Raji (cell line): Measurements from ENCODE around the gene PLA2G4D.

Source experiments
- POLR2A ChIP-seq: IDR thresholded peaks from 2 replicates; pipeline ENCODE4 v1.6.1; 2011; ENCODE audit warnings: low read depth, low read length, control low read depth; ENCODE audit not compliant: insufficient read depth

The PLA2G4D gene

DNA sequence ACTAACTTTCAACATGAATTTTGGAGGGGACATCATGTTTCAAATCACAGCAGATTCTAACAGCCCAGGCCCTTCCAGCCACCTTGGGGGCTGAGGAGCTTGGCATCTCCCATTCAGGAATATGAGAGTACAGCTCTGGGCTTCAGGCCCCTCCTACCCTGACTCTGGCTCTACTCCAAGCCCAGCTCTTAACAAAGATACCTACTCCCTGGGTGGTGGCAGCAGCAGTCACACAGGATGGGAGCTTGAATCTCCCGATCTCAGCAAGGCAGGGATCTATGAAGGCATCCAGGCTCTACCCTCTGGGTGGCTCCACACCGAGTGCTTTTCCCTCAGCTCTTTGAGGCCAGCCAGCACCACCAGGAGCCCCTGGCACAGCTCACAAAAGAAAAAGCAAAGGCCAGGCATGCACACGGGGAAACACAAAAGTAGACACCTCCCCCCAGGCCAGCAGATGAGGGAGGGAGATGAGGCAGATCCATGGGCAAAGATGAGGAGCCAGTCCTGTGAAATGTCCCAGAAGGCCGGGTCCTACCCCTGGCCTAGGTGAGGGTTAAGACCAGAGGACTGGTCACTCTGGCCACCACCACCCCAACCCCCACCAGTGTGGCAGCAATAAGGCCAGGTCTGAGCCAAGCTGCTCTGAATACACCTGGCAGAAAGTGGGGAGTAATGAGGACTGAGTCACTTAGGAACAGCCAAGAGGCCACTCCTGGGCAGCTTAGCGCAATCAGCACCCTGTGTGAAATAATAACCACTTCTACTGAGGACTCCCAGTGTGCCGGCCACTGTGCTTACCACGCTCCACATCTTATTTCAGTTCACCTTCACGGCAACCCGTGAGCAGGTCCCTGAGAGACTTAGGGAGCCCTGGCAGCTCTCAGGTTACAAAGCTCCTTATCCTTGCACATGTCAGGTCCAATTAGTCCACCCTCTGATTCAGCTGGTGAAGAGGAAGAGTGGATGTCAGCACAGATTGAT lies 37.8 kb upstream of the PLA2G4D start:
- no peak for TF ChIP-seq POLR2A

DNA sequence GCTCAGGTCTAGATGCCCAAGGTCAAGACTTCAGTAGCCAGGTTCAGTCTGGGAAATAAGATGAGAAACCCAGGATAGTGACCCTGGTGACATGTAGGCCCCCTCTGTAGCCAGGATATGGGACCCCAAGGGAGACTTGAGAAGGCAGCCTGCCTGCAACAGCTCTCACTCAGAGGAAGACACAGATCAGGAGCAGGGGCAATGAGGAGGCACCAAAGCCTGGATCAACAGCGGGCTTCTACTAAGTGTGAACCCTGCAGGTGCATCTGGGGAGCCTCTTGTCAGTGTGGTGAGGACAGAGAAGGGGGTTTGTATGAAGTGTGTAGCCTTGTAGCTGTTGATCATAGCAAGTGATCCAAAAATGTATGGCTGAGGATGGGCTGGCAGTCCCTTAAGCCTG lies 36.6 kb upstream of the PLA2G4D start:
- TF ChIP-seq POLR2A, result no peak

DNA sequence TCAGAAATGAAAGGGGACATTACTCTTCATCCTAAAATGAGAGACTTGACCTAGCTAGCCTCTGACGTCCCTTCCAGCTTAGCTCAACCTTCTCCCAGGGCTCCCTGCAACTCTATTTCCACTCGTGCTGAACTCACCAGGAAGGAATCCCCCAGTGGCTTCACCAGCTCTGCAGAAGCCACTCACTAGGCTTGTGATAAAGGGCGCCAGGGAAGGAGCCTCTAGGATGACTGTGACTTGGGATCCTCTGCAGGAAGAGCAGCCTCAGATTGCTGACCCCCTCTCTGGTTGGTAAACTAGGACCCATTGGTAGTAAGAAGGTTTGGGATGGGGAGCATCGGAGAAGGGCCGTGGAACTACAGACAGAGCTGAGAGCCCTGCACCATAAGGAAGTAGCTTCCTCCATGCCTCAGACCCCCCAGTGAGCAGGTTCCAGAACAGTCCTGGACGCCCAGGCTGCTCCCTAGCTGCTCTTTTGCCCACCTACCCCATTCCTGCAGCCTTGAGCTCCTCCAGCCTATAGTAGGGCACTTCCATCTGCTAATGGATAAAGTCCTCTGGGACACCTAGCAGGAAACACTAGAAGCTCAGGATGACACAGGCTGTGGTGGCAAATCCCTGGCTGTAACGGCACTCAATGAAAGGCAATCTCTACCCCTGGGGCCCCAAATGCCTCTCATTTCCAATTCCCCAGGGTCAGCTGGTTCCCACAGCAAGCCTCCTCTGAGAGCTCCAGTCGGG lies 36.1 kb upstream of the PLA2G4D start:
- no peak for TF ChIP-seq POLR2A

GRCh38 chr15:42129364-42129763 lies 35.0 kb upstream of the PLA2G4D start:
- TF ChIP-seq POLR2A, result no peak

DNA sequence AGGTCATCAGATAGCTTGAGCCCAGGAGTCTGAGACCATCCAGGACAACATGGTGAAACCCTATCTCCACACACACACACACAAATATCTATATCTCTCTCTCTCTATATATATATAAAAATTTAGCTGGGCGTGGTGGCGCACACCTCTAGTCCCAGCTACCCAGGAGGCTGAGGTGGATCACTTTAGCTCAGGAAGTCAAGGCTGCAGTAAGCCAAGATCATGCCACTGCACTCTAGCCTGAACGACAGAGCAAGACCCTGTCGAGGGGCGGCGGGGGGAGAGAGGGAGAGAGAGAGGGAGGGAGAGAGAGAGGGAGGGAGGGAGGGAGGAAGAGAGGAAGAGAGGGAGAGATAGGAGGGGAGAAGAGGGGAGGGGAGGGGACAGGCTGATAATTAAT lies 34.1 kb upstream of the PLA2G4D start:
- TF ChIP-seq POLR2A, result no peak

DNA sequence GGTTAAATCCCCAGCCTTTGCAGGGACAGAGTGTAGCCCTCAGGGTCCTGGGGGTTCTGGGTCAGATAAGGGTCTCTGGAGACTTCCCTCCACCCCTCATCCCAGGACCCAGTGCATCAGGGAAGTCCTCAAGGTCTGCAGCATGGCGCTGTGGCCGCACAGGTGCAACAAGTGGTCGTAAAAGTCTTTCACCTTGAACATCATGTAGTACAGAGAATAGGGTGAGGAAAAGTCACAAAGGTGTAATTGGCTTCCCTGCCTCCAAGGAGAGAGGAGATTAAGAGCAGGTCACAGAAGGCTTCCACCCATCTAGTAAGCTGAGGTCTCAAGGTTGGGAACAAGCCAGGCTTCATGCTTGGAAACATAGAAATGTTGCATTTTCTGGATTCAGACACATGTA lies 29.2 kb upstream of the PLA2G4D start:
- no peak for TF ChIP-seq POLR2A

DNA sequence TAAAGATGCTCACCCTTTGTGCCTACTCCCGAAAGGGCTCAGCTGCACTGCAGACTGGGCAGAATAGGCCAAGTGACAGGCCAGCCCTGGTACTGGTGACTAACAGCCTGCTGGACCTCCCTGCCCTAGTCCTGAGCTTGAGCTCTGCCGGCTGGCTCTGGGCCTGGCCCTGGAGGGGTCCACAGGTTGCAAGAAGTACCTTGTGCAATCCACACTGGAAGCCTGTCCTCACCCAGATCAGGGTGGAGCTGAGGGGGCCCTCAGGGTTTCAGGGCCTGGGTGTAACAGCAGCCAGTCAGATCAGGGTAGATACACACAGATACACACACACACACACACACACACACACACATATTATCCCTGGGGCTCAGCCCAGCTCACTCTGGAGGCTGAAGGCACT lies 27.3 kb upstream of the PLA2G4D start:
- no peak for TF ChIP-seq POLR2A

GRCh38 chr15:42121021-42121420 lies 26.7 kb upstream of the PLA2G4D start:
- no peak for TF ChIP-seq POLR2A

DNA sequence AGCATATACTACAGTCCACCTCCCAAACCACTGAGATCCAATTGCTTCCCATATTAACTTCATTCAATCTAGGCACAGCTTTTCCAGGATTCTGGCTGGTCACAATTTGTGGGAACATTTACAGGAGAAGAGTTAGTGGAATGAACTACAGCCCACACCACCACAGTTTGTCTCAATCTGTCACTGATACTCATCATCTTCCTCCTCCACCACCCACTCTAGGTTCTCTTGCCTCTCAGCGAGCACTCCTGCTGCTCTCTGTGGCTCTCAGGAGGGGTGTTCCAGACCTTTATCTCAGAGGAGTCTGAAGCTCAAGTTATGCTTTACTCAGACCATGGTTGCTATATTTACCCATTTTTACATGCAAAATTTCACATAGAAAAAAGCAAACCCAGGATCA lies 25.9 kb upstream of the PLA2G4D start:
- TF ChIP-seq POLR2A, result no peak

DNA sequence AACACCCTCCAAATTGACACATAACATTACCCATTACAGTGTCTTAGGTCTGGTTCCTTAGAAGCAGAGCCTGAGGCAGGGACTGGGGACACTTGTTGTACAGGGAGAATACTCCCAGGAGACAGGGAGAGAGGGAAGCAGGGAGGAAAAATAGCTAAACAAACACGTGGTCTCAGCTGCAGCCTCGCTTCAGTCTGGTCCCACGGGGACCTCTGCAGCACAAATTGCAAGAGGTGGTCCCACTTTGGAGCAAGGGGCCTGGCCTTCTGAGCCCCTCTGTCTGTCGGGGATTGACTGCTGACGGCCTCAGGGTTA lies 25.0 kb upstream of the PLA2G4D start:
- TF ChIP-seq POLR2A, result no peak

GRCh38 chr15:42118650-42119445 lies 24.5 kb upstream of the PLA2G4D start:
- no peak for TF ChIP-seq POLR2A

DNA sequence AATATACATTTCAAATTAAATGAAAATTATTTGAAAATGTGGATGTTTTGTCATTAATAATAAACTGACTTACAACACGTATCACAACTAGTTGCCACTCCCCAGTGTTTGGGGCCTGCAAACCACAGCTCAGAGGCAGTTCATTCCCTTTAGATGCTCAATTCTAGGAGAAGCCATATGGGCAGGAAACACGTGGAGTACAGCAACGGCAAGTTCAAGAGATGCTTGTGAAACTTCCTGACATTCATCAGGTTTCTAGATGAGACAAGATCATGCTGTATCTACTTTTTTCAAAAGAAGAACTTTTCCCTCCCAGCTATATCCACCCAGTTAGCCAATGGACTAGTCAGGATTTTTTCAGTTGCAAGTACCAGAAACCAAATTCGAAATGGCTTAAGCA lies 17.6 kb upstream of the PLA2G4D start:
- no peak for TF ChIP-seq POLR2A

GRCh38 chr15:42110367-42110766 lies 16.0 kb upstream of the PLA2G4D start:
- no peak for TF ChIP-seq POLR2A

- TF ChIP-seq POLR2A, result no peak
These were observed 14.4 kb upstream of the PLA2G4D start for GRCh38 chr15:42108806-42109205.

GRCh38 chr15:42108189-42108588 lies 13.8 kb upstream of the PLA2G4D start:
- TF ChIP-seq POLR2A, result no peak
